PFSK-1 (cell line): ENCODE data around the gene AGTR1.

Experiments
- FOXP2 ChIP-seq: optimal IDR thresholded peaks from 2 replicates; pipeline ENCODE3; 2011; ENCODE audit warnings: borderline replicate concordance, control low read depth, inconsistent platforms; ENCODE audit not compliant: insufficient read depth; ENCODE audit errors: extremely low read length, extremely low read depth
- POLR2AphosphoS5 ChIP-seq: IDR thresholded peaks from 2 replicates; pipeline ENCODE4 v1.6.1; 2012; ENCODE audit warnings: low read depth, mild to moderate bottlenecking, control low read depth, low read length, moderate library complexity
- SIN3A ChIP-seq: IDR thresholded peaks from 2 replicates; pipeline ENCODE4 v1.6.1; 2012; ENCODE audit warnings: mild to moderate bottlenecking, low read length, moderate library complexity, borderline replicate concordance; ENCODE audit not compliant: insufficient read depth
- TAF1 ChIP-seq: IDR thresholded peaks from 2 replicates; pipeline ENCODE4 v1.6.1; 2012; ENCODE audit warnings: low read length, control low read depth, borderline replicate concordance; ENCODE audit not compliant: insufficient read depth
- TF ChIP-seq, protein P1 (sequence below), 2 experiments: IDR thresholded peaks; 2 replicates each; pipeline versions ENCODE4 v1.6.1 to v1.8.0; 2011 to 2012; ENCODE audit warnings: low read depth in 2 of 2, low read length in 2 of 2, control low read depth in 1 of 2, inconsistent platforms in 1 of 2, mild to moderate bottlenecking in 1 of 2, moderate library complexity in 1 of 2; ENCODE audit not compliant: insufficient read depth in 1 of 2

Gene AGTR1

DNA sequence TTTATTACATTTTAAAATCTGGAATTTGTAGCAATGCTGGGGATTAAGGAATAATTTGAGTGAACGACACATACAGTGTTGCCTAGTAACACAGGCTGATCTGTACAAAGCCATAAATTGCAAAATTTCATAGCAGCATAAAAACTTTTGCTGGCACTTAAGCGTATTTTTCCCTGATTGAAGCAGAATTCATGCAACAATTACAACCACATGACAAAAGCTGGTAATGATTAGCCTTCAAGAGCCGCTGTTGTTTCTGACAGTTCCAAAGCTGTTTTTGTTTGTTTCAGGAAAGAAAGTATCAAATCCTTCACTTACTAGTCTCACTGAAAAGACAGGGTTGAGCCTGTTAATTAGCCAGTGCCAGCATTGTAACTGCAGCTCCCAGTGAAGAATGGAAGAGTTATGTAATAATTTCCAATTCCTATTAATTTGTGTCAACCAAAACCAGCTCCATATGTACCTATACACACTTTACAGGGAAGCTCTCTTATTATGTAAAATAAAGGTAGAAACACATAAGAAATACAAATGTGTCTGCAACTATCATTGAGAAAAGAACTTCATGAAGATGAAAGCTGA, 60.7 kb downstream of the AGTR1 start:
- TF ChIP-seq, protein P1, sequence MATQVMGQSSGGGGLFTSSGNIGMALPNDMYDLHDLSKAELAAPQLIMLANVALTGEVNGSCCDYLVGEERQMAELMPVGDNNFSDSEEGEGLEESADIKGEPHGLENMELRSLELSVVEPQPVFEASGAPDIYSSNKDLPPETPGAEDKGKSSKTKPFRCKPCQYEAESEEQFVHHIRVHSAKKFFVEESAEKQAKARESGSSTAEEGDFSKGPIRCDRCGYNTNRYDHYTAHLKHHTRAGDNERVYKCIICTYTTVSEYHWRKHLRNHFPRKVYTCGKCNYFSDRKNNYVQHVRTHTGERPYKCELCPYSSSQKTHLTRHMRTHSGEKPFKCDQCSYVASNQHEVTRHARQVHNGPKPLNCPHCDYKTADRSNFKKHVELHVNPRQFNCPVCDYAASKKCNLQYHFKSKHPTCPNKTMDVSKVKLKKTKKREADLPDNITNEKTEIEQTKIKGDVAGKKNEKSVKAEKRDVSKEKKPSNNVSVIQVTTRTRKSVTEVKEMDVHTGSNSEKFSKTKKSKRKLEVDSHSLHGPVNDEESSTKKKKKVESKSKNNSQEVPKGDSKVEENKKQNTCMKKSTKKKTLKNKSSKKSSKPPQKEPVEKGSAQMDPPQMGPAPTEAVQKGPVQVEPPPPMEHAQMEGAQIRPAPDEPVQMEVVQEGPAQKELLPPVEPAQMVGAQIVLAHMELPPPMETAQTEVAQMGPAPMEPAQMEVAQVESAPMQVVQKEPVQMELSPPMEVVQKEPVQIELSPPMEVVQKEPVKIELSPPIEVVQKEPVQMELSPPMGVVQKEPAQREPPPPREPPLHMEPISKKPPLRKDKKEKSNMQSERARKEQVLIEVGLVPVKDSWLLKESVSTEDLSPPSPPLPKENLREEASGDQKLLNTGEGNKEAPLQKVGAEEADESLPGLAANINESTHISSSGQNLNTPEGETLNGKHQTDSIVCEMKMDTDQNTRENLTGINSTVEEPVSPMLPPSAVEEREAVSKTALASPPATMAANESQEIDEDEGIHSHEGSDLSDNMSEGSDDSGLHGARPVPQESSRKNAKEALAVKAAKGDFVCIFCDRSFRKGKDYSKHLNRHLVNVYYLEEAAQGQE (IDR thresholded peaks at IDR 0.05; ENCODE audit: insufficient read depth in 1 of 2, low read depth in 2 of 2, low read length in 2 of 2): no peak
- no peak for TF ChIP-seq TAF1
- no peak for TF ChIP-seq FOXP2
- no peak for TF ChIP-seq SIN3A
- TF ChIP-seq POLR2AphosphoS5: no peak

DNA sequence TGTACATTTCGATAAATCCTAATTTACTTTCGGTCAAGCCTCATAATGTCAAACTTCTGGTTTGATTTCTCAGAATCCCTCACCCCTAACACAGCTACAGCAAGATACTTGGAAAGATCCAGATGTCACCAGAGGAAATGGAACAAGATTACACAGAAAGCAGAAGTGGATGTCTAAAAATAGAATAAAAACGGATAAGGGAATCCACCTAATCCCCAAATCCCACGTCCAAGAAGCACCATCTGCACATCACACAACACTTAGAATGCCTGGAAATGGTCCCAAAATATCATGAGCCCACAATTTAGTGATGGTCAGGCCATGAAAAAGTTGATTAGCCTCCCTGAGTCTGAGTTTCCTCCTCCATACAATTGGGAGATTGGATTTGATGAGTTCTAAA, 61.7 kb downstream of the AGTR1 start:
- TF ChIP-seq, protein P1 (IDR thresholded peaks at IDR 0.05; ENCODE audit: insufficient read depth in 1 of 2, low read depth in 2 of 2, low read length in 2 of 2): no peak
- TF ChIP-seq FOXP2 (no peak), TAF1 (no peak), POLR2AphosphoS5 (no peak), SIN3A (no peak)

DNA sequence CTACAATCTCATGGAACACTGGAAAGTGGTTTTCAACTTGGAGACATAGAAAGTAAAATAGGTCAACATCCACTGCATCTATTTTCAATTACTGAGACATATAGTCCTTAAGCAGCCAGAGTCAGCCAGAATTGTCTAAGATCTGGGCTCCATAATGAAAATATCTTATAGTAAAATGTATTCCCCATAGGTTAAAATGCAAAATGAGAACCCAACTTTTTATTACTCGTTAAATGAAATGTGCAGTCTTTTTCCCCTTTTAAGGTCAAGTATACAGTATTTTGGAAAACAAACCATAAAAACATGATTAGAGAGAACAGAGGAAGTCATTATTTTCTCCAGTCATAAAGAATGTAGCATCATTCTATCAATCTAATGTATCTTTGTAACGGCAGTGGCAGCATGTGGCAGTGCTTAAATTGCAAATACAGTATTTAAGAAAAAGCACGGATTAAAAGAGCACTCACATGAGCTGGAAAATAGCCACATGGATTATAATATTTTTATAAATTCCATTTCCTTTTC, 65.5 kb downstream of the AGTR1 start:
- TF ChIP-seq TAF1 (no peak), SIN3A (no peak), FOXP2 (no peak), POLR2AphosphoS5 (no peak)
- TF ChIP-seq, protein P1 (IDR thresholded peaks at IDR 0.05; ENCODE audit: insufficient read depth in 1 of 2, low read depth in 2 of 2, low read length in 2 of 2): no peak

DNA sequence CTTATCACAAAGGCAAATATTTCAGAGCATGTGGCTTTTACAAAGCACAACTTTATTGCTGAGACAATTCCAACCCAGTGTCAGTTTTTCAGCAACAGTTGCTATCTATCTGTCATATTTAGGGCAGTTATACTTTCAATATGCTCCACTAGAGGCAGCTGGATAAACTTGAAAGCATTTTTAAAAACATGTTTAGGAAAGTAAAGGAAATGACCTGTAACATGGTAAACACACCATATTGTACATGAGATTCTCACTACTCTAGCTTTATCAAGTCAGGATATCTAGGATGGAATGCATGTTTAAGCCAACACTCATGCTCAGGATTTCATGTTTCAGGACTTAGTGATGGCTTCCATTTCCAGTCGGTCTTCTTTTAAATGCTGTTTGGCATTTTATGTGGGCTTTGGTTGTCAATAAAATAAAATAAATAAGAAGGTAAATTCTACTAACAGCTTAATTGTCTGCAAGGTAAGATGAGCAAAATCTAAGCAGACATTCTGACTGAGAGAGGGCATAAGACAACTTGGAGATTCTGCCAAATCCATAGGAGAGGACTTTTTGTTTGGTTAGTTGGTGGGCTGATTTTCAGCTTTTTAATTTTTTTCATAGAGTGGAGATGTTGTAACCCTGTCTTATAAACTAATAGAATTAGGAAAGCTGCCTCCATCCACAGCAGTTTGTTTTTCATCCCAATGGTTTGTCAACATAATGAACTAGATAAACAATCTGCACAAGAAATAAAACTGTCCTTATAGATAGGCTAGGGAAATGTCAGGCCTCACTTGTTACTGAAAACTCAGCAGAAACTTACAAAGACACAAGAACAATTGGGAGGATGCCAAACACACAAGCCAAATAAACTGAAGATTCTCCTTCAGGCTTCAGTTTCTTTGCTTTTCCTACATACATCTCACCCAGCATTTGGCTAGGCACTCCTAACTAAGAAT, 66.6 kb downstream of the AGTR1 start:
- TF ChIP-seq FOXP2 (no peak), TAF1 (no peak), POLR2AphosphoS5 (no peak), SIN3A (no peak)
- TF ChIP-seq, protein P1 (IDR thresholded peaks at IDR 0.05; ENCODE audit: insufficient read depth in 1 of 2, low read depth in 2 of 2, low read length in 2 of 2): no peak
